NCI-H345 treated with DMSO at 0.1 percent for 48 hours (cell line): ENCODE measurements around the gene TAS1R2.
"Not testable (repeated sequence)": the region's sequence is repeated elsewhere in the genome, so short reads cannot be mapped to it uniquely, and the experiment has no call there.

Source experiments
- DNase-seq: peaks from one replicate; lab custom pipeline; 2025; ENCODE audit not compliant: unreplicated experiment; lab: John Stamatoyannopoulos, UW

Gene TAS1R2

DNA sequence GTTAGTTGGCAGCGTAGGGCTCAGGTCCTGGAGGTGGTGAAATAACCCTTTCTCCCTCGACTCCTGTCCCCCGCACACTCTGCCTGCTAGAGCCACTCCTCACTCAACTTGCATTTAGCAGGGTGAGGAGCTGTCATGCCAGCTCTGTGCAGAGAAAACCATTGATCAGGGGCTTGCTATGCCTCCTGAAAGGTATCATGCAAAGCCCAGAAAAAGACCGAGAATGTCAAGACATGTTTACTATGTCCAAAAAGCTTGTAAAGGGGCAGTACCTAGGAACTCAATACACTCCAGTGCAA lies 24.9 kb upstream of the TAS1R2 start:
- DNase-seq = no peak

DNA sequence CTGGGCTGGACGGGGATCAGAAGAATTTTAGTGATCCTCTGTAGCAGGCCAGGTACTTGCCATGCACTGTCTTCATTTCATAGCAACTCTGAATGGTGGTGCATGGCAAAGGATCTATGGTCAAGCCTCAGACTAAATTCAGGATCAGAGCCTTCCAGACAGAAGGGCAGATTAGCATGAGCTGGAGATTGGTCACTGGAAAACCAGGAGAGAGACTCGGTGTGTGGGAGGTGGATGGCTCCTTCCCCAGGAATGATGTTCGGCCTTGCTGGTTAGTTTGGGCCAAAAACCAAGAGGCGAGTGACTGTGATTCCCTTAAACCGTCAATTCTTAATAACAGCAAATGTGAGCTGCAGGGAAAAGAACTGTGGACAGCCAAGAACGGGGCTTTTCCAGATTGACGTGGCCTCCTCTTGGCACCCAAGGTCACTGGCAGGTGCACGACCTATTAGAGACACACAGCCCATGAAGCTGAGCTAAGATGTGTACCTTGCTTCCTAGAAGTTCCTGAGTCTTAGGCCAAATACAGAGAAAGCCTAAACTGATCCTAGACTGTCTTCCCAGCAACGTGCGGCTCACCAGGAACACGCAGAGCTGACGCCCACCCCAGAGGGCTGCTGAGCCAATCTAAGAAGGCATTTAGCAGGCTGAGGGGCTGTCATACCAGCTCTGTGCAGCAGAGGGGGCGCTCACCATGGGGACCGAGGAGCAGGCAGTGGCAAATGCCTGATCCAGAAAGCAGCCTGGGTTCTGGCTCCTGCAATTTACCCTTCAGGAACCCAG lies 24.4 kb upstream of the TAS1R2 start:
- DNase-seq = peak; percentile 3

DNA sequence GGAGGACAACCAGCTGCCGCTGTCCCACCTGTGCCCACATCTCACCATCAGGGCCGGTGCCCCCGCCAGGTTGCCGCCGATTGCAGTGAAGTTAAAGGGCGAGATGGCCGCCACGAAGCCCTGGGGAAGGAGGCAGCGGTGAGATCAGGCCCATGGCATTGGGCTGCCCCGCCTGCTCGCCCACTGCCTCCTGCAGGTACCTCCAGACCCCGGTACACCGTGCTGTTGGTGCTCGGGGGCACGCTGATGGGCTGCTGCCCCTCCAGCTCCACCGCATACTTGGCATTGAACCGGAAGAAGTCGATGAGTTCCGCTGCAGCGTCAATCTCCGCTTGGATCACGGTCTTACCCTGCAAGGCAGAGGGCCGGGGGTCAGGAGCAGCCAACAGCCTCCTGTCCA lies 23.6 kb upstream of the TAS1R2 start:
- DNase-seq = no peak

DNA sequence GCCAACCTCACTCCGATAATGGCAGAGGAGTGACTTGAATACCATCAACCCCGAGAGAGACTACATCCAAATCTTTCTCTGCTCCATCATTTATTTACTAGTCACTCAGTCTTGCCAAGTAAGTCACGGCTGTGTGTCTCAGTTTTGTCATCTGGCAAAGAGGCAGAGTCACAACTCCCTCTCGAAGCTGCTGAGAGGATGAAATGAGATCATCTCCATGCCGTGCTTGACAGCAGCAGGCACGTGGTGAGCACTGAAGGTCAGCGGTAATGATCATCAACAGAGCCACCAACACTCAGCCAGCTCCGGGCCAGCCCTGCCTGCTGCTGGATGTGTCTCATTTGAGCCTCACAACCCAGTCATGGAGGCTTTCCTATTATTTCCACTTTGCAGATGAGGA lies 23.0 kb upstream of the TAS1R2 start:
- DNase-seq = no peak

DNA sequence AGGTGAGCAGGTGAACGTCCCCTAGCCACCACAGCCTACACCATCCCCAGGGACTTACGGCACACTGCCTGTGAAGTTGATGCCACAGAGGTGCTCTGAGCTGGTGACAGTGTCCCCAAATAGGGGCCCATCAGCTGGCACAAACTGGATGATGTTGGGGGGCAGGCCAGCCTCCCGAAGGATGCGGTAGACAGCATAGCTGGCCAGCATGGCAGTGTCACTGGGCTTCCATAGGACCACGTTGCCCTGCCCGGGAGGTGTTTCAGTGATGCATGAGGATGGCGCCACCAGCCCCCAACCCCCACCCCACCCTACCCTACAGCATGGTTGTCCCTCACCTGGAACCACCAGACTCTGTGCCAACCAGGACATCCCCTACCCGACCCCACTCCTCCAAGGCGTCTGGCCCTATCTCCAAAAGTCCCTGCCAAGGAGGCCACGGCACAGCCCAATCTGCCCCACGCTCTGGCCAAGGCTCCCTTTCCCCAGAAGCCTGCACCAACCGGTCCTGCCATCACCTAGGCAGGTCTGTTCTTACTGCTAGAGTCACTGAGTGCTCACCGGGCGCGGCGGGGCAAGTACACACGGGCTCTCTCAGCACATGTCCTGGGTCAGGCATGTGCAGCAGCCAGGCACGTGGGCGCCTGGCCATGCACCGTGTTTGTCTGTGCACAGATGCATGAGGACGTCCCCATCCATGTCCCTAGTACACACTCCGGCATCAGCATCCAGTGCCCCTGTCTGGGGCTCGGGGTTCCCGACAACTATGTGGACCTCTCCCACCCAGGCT lies 22.4 kb upstream of the TAS1R2 start:
- DNase-seq = no peak

DNA sequence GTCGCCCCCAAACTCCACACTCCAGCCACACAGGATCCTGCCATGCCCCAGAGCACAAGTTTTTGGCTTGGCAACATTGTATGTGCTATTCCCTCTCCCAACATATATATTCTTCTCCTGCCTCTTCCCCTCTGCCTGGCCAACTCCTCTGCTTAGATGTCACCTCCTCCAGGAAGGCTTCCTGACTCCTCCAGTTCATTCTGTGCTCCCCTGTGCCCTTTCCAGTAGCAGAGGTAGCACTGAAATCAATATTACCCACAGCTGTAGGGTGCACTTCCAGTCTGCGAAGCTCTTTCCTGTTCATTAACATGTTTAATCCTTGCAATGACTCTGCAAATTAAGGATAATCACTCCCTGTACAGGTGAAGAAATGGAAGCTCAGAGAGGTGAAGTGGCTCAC lies 21.7 kb upstream of the TAS1R2 start:
- no peak for DNase-seq

DNA sequence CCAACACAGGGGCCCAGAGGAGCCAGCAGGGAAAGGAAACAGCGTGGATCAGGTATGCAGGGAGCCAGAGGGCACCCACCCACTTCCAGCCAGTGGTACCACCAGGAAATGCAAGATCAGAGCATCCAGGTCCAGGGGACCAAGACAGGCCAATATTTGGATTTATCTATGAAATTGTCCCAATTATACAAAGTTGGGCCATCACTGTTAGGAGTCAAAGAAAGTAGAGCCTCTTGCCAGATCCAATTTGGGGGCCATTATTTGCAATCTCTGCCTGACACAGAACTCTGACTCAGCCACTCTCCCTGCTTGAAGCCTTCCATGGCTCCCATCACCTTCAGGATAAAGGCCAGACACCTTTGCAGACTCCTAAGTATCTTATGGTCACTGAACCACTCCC lies 21.1 kb upstream of the TAS1R2 start:
- DNase-seq = no peak

DNA sequence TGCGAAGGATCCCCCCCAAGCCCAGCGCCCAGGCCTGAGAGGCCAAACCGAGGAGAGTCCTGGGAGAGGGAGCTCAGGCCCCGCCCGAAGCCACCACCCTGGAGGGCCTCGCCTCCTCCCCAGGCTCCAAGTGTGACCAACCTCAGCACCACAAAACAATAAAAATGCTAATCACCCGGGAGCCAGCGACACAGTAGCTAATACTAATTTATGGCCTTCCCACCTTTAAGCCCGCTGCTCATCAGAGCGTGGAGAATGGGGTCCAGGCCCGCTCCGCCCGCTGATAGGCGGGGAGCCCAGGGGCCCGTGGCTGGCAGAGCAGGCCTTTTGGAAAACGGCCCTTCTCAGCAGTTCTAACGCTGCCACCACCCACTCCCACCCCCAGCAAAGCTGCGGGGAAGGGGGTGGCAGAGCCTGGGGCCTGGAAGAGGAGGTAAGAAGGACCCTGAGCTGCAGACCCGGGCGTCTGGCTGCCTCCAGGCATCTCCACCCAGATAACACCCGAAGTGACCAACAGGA lies 20.4 kb upstream of the TAS1R2 start:
- DNase-seq = no peak

DNA sequence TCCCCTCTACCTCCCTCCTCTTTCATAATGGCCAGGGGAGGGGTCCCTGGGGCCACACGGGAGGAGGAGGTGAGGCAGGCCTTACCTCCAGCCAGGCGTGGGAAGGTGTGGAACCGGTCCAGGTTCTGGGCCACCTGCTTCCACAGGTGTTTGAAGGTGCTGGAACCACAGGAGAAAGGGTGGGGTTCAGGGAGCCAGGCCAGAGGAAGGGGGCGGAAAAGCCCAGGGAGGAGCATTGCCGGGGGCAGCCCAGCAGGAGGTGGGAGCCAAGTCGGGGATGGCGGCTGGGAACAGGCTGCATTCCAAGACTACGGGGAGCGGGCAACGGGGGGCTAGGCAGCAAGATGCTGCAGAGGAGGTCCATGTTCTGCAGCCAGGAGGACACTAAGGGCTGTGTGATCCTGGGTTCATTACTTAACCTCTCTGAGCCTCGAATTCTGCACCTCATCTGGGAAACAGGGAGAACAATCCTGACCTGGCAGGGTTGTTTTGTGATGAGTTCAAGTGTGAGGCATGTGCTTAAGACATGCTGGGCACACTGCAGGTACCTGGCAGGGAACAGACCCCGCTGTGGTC lies 19.8 kb upstream of the TAS1R2 start:
- DNase-seq = no peak

DNA sequence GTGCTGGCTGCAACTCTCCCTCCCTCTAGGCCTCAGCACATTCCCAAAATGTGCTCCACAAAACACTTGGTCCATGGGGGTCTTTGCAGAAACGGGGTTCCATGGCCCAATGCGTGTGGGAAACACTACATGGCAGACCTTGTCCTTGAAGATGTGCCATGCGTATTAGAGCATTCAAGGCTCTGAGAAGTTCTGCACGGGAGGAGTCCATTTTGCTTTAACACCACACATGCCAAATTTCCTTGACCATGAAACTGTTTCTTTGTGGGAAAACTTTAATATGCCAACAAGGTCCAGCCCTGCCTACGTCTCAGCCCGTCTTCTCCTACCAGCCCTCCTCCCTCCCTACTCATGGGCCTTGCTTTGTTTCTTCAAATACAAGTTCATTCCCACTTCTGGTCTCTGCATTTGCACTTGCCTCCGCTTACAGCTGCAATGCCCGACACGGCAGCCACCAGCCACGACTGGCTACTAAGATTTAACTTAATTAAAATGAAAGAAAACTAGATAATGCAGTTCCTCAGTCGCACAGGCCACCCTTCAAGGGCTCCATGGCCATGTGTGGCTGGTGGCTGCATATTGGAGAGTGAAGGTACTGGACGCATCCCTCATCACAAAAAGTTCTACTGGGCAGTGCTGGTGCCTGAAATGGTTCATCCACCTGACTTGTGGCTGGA lies 19.2 kb upstream of the TAS1R2 start:
- DNase-seq = no peak

DNA sequence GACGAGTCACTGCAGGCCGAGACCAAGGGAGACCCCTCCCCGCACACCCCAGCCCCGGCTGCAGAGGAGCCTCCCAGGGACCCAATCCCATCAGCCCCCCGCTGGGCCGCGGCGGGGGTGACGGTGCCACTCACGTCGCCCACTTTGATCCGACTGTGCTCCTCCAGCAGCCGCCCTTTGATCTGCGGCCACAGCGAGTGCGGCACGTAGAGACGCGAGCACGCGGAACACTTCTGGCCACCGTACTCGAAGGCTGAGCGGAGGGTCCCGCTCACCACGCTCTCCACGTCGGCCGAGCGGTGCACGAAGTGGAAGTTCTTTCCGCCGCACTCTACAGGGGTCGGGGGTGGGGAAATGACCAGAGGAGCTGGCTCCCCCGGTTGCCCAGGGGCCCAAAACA lies 17.8 kb upstream of the TAS1R2 start:
- DNase-seq = no peak

DNA sequence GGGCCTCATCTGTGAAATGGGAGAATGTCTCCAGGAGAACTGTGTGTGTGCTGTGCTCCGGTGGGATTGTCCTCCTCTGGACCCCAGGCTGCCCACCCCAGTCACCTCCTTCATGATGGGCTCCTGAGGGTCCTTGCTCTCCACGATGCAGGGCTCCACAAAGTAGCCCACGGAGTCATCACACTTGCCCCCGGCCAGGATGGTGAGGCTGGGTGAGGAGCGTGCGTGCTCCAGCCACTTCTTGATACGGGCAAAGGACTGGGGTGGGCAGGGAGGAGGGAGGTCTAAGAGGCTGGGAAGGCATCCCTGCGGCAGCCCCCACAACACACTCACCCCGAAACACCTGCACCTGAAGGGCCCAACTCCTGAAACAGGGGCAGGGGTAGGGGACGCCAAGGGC lies 16.8 kb upstream of the TAS1R2 start:
- no peak for DNase-seq

DNA sequence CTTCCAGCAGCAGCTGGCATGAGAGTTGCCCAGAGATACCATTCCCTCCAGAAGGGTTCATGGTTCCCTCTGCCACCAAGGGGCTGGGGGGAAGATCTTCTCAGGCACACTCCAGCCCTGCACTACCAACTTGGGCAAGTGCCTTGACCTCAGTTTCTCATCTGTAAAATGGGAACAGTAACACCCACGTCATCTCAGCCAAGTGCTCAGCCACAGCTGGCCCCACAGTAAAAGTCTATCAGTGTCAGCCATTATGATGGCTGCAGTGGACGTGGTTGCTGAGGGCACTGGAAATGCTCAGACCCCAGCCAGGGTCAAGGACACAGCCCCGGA lies 16.3 kb upstream of the TAS1R2 start:
- DNase-seq = no peak

DNA sequence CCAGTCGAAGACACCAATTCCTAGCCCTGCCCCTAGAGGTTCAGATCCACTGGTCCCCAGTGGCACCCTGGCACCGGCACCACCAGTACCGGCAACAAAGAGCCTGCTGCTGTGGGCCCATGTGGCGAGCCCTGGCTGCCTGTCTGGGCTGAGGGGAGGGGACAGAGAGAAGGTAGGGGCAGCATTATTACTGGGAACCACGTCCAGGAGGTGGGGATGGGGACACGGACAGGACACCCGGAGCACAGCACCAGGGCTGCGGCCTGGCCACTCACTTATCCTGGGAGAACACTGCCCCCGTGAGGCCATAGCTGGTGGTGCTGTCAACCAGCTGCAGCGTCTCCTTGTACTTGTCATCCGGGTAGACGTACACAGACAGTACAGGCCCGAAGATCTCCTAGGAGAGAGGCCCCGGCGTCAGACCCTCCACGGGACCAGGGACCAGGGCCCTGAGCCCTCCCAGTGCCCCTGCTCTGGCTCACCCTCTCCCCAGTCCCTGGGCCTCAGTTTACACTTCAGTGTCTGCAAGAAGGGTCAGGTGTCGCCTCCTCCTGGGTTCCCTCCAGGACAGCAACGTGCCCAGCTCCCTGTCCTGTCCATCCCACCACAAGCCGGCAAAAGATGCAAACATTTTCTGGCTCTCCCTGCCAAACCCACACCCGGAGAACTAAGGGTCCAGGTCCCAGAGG lies 15.8 kb upstream of the TAS1R2 start:
- DNase-seq = peak; percentile 10

DNA sequence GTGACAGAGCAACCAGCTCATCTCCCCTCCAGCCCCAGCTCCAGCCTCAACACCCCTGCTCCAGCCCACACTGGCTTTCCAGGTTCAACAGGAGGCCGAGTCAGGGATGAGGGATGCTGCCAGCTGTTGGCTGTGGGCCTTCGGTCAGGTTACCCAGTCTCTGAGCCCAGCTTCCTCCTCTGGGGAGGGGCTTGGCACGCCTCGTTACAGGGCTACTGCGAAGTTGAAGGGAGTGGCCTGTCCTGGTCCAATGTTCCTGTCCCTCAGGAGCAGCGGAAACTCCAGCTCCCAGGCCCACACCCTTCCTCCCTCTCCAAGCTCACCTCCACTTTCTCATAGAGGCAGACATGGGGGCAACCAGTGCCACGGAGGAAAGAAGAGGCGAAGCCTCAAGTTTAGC lies 15.1 kb upstream of the TAS1R2 start:
- no peak for DNase-seq

DNA sequence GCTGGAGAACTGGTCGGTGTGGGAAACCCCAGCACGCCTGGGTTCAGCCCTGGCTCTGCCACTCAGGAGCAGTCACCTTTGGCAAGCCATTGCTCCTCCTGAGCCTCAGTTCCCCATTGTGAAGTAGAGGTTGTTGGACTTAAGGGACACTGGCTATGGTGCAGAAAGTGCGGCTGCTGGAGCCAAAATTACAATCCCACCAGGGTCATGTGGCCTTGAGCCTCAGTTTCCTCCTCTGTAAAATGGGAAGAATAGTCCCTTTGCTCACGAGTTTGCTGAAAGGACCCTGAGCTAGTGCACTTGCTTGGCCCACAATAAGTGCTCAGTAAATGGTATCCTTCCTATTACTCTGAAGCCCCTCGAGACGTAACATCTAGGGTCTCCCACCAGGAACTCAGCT lies 14.6 kb upstream of the TAS1R2 start:
- no peak for DNase-seq

DNA sequence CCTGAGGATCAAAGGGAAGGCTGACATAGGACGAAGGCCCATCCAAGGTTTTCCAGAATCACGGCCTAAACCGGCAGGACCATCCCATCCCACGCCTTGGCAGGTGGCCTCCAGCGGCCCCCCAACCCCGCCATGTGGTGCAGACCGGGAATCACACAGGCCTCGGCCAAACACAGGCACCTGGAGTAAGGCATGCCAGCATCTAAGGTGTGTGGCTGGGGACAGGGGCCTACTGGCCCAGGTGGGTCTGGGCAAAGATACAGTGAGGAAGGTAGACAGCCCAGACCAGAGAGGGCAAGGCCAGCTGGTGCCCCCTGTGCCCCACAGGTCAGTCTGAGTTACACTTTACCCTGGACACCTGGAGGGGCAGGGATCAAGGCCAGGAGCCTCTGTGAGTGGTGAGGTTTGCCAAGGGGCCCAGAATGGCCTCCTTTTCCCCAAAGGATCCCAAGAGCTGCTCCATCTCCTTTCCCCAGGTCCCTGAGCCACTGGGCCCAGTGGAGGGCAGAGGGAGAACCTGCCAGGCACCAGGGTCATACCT lies 12.7 kb upstream of the TAS1R2 start:
- DNase-seq = no peak

DNA sequence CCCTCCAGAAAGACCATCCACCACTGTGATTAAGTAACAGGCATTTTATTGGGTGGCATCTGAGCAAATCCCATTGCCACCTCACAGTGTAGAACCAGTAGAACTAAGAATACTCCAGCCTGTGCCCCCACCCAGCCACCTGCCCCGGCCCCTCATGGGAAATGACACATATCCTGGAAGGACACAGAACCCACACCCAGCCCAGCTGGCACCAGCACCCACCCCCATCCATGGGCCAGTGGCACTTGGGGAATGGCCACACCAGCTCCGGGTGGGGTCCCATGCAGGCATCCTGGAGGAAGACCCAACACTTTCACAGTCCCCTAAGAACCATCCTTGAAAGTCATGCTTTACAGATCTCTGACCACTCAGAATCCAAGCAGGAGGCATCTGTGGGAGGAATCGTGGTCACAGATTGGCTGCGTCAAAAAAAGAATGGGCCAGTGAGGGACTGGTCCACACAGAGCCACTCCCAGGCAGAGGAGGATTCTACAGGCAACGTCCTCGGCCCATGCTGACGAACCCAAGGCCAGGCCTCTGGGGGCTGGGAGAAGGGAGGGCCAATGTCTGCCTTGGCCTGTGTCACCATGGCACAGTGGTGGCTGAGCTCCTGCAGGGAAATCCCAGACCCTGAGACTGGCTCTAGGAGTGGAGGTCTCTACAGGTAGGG lies 12.1 kb upstream of the TAS1R2 start:
- no peak for DNase-seq

DNA sequence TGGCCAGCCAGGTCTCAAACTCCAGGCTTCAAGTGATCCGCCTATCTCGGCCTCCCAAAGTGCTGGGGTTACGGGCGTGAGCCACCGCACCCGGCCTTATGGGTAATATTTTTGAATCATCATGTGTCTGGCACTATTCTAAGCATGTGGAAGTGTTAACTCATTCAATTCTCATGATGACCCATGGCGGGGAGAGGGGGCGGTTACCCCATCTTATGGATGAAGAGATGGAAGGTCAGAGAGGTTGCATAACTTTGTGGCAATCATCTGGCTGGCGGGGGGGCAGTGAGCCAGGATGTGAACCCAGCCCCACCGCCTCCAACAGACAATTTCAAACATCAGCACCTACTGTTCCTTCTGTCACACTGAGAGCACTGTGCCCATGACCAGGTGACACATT lies 11.5 kb upstream of the TAS1R2 start:
- DNase-seq = no peak

DNA sequence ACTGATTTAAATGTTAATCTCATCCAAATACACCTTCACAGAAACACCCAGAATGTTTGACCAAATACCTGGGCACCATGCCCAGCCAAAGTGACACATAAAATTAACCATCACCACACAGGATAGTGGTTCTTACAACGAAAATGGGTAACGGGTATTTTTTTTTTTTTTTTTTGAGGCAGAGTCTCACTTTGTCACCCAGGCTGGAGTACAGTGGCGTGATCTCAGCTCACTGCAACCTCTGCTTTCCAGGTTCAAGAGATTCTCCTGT lies 11.1 kb upstream of the TAS1R2 start:
- DNase-seq = not testable (repeated sequence)
